ENCODE data around the gene OR13D1.
"Not testable (repeated sequence)": the region's sequence is repeated elsewhere in the genome, so short reads cannot be mapped to it uniquely, and the experiment has no call there.

OR13D1 gene, protein sequence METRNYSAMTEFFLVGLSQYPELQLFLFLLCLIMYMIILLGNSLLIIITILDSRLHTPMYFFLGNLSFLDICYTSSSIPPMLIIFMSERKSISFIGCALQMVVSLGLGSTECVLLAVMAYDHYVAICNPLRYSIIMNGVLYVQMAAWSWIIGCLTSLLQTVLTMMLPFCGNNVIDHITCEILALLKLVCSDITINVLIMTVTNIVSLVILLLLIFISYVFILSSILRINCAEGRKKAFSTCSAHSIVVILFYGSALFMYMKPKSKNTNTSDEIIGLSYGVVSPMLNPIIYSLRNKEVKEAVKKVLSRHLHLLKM

DNA sequence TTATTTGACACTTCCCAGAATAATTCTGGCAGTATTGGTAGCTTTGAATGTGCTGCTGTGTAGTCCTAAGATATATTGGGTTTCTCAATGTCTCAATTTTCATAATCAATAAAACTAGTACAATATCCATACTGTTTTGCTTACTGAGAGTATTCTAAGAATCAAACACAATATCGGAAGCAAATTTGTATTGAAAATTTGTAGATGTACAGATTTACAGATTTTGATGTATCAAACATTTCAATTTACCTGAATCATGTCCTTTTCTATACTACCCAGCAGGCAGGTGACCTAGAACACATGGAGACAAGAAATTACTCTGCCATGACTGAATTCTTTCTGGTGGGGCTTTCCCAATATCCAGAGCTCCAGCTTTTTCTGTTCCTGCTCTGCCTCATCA lies at the start of gene OR13D1:
TSS of gene OR13D1 (plus strand) at position 301 of the 400 bp plus-strand sequence. CDS start at position 301, 0 bp downstream.
- DNase-seq, result no peak

DNA sequence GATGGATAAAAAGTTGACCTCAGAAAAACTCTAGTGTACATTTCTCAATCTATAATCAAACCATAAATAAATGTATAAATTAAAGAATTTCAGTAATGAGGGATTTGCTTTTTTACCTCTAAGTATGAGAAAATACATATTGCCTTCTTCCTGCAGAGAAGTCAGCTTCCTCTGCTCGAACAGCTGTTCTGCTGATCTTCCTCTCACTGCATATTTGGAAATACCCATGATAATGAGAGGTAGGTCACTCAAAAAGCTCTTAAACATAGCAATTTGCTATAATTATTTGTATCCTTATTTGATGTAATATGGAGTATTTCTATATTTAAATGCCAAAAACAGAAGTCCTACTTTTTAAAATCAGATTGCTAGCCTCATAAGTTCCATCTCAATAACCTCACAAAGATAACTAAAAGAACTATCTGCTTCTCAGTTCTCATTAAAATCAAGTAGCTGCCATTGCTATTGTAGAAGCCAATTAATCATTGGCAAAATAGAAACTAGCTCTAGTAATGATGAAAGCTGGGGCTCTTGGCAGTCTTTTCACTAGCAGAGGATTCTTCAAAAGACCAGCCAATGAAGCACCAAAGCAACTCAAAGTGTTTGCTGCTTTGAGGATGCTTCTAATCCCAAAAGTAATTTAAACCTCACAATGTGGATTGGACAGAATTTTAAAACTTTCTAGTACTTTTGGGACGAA lies 35.7 kb upstream of the OR13D1 start:
- DNase-seq, result no peak

DNA sequence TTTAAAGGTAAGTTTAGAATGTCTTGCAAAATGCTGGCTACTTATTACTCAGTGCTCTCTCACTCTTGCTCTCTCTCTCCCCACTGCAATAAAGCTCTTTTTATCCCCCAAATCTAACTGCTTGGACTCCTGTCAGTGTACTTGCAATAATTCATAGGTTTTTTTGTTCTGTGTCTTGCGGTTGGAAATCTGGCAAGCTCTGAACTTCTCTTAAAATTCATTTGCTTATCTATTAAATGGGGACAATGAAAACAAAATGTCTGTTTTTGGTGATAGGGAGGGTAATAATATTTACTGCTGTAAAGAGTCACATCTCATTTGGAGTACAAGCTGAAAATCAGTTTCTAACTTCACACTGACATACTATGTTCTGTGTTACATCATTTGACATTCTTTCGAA lies 18.7 kb upstream of the OR13D1 start:
- no peak for DNase-seq

DNA sequence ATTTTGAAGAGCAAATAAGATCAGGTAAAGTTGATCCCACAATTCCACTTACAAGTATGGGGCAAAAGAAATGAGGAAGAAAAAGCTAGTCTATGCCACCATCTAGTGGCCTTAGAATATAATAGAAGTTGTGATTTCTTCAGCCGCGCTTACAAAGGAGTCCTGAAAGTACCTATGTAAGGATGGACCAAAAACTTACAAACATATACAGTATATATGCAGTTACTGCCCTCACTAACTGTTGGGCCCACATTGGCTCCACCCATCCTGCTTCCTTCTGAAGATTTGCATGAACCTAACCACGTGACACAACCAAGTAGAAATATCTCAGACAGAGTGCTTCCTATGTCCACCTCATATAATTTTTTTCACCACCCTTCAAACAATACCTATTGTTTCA lies 11.7 kb upstream of the OR13D1 start:
- peak; percentile 77 to 88 for DNase-seq

DNA sequence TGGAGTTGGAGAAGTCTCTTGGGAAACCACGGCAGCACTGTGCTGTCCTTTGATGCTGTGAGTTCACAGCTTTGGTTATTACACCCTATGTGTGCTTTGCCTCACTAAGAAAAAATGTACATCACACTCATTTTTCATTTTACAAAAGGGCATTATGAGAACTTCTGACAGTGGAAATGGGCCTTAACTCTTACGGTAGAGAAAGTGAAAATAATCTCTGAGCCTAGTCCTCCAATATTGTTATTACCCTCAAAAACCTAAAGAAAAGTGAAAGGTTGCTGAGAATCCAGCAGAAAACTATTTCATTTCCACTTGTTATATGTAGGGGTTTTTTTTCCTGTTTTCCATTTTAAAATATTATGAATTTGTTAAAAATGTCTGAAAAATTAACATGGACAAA lies 8.2 kb upstream of the OR13D1 start:
- DNase-seq, result no peak

DNA sequence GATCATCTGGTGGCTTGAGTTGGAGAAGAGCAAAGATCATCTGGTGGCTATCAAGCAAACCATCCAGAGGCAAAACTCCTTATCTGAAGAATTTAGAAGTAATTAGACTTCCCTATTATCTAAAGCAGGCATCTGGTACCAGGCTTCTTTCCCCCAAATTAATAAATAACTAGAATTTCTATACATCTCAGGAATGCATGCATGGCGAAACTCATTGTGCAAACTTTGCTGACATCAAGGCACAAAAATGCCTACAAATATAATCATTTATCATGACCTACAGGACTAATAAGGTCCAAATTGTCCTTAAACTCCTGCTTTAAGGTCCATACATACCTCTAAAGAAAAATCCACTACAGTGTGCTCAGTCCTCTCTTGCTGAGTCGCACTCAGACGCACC lies 6.0 kb downstream of the OR13D1 start:
- no peak for DNase-seq

DNA sequence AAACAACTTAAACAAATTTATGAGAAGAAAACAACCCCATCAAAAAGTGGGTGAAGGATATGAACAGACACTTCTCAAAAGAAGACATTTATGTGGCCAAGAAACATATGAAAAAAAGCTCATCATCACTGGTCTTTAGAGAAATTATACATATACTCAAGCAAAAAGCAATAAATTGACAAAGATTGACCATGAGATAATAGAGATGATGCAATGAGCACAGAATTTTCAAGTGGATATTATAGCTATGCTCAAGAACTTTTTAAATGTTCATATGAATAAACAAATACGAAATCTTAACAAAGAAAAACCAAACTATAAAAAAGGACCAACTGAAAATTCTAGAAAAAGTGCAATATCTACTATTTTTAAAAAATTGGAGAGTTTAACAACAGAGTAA lies 14.4 kb downstream of the OR13D1 start:
- not testable (repeated sequence) for DNase-seq

DNA sequence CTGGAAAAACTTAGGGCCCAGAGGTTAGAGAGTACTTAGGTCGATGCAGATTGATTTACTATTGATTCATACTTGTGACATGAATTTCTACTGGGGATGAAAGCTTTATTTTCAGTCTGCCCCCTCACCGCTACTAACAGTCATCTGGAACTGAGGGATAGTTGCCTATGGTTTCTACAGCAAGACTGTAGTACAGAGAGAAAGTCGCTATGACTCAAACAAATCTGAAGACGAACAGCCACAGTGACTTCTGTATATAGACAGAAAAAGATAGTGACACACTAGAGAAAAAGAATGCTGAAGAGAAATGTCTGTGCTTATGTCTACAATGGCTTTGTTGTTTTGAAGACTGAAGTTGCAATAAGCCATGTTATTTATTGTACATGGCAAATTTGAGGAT lies 17.3 kb downstream of the OR13D1 start:
- no peak for DNase-seq

DNA sequence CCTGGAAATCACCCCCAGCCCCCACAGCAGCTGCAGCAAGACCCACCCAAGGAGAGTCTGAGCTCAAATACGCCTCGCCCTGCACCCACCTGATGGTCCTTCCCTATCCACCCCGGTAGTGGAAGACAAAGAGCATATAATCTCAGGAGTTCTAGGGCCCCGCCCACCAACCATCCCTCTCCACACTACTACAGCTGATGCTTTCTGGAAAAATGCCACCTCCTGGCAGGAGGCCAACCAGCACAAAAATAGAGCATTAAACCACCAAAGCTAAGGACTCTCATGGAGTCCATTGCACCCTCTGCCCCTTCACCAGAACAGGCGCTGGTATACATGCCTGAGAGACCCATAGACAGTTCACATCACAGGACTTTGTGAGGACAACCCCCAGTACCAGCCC lies 30.7 kb downstream of the OR13D1 start:
- DNase-seq, result no peak

DNA sequence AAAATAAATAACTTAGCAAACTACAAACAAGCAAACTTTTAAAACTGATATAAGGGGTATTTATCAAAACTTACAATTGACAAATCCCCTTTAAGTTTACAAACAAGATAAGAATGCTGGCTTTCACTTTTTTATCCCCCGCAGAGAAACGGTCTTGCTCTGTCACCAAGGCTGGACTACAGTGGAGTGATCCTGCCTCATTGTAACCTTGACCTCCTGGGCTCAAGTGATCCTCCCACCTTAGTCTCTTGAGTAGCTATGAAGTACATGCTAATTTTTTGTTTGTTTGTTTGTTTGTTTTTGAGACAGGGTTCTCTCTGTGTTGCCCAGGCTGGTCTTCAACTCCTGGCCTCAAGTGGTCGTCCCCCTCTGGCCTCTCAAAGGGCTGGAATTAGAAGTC lies 44.1 kb downstream of the OR13D1 start:
- DNase-seq, result no peak

DNA sequence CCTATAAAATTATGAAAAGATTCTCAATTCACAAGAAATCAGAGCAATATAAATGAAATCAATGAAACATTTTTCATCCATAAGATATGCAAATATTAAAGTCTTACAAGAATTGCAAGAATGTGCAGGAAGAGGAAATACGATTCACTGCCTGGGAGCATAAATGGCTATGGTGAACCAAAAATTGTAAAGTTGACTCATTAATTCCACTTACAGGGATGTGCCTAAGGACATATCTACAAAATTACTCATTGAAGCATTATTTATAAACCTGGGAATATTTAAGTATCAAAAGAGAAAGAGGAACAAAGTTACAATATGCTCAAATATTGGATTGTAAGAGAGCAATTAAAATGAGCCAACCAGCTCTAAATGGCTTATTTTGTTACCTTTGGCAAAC lies 46.3 kb downstream of the OR13D1 start:
- DNase-seq, result no peak

DNA sequence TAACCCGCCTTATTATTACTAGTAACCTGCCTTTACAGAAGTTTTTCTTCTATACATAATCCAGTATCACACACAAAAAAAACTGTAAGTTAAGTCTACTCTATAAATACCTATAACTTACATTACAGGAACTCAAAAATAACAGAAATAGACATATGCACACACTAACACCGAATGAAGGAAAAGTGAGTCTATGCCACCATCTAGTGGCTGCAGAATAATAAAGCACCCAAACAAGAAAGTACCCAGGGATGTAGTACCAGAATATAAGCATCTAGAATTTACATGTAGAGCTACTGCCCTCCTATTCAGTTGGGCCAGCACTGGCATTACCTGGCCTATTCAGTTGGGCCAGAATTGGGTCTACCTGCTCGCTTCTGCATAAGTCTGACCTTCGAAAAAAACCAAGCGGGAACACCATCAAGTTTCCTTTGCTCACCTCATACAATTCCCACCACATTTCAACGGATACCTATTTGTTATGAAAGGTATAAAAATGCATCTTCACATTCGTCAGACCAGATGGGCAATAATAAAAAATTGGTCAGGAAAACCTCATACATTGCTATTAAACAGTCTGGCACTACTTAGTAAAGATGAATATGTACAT lies 49.2 kb downstream of the OR13D1 start:
- peak; percentile 87 to 91 for DNase-seq
